HG03097 (cell line): ENCODE results near the gene POLH.
"Not testable (repeated sequence)": the region's sequence is repeated elsewhere in the genome, so short reads cannot be mapped to it uniquely, and the experiment has no call there.

Experiments used
- ATAC-seq: cut with Tn5 transposase; IDR thresholded peaks from one replicate; pipeline ENCODE4 v1.9.1; 2021; ENCODE audit not compliant: unreplicated experiment, low FRiP score

The POLH gene

DNA sequence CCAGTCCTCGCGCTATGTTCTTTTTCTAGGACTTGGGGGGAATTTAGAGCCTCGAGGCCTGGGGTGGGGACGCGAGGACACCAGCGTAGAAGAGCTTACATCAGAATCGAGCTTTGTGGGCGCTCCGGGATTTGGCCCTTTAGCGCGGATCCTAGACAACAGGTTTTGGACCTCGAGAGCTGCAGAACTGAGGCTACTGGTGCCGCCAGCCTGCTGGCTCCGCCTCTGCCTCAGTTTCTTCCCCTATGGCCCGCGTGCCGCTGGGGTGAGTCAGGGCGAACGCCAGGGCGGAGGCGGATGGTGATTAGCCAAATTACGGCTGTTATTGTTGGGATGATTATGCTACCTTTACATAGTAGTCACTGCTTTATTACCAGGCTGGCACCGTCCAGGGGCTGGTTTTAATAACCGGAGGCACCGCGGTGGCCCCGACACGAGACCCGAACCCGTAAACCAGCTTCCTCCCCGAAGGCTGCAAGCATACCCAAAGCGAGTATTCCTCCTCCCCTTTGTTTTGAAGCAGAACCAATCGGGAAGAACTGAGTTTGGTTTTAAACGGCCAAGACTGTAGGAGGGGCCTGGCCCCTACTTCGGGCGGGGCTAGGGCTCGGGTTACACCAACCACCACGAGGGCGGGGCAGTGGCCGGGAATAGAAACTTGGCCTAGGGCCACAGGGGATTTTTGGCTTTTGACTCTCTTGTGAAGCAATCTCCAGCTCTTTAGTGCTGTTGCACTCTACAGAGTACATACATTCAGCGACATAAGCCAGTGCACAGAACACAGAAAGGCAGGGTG lies 53.7 kb downstream of the POLH start:
- peak; percentile 63 for ATAC-seq

DNA sequence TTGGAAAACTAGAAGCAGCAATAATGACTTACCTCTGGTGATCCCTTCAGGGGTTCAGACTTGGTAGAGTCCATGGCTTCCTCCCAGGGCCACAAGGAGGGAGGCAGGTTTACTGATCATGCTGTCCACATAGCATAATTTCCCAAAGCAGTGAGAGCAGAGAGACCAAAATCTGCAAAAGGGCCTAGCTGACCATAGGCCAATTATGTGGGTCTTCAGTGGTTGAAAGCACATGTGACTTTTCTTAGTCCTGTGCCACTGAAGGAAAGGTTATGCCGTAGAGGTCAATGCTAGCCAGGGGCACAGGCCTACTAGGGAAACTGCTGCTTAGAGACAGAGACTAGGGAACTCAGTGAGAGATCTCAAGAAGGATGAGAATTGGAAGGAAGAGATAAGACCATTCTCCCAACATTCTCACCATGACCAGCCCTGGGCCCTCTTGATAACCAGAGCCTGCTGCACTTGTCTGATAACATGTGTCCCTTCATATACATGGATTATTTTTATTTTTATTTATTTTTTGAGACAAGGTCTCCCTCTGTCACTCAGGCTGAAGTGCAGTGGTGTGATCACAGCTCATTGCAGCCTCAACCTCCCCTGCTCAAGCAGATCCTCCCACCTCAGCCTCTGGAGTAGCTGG lies 55.1 kb downstream of the POLH start:
- ATAC-seq: no peak

DNA sequence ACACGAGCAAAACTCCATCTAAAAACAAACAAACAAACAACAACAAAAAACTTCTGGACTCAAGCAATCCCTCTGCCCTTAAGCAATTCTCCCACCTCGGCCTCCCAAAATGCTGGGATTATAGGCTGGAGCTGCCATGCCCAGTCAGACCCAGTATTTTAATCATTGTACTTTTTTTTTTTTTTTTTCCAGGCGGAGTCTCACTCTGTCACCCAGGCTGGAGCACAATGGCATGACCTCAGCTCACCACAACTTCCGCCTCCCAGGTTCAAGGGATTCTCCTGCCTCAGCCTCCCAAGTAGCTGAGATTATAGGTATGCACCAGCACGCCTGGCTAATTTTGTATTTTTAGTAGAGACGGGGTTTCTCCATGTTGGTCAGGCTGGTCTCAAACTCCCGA lies 57.0 kb downstream of the POLH start:
- ATAC-seq: not testable (repeated sequence)

DNA sequence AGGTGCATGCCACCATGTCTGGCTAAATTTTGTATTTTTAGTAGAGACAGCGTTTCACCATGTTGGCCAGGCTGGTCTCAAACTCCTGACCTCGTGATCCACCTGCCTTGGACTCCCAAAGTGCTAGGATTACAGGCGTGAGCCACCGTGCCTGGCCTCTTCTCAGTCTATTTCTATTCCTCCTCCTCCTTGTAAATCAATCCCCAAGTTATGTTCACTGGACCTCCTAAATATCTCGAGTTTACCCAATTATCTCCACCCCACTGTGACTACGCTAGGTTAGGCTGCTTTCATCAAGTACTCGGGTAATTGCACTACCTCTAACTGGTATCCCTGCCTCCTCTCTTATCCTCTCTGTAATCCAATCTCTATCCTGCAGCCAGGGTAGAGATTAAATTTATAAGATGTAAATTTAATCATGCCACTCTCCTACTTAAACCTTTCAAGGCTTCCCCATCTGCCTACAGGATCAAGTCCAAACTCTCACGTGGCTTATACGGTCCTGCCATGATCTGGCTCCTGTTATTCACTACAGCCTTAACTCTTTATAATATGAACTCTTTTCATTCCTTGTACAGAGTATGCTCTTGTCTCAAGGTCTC lies 58.8 kb downstream of the POLH start:
- ATAC-seq: no peak

DNA sequence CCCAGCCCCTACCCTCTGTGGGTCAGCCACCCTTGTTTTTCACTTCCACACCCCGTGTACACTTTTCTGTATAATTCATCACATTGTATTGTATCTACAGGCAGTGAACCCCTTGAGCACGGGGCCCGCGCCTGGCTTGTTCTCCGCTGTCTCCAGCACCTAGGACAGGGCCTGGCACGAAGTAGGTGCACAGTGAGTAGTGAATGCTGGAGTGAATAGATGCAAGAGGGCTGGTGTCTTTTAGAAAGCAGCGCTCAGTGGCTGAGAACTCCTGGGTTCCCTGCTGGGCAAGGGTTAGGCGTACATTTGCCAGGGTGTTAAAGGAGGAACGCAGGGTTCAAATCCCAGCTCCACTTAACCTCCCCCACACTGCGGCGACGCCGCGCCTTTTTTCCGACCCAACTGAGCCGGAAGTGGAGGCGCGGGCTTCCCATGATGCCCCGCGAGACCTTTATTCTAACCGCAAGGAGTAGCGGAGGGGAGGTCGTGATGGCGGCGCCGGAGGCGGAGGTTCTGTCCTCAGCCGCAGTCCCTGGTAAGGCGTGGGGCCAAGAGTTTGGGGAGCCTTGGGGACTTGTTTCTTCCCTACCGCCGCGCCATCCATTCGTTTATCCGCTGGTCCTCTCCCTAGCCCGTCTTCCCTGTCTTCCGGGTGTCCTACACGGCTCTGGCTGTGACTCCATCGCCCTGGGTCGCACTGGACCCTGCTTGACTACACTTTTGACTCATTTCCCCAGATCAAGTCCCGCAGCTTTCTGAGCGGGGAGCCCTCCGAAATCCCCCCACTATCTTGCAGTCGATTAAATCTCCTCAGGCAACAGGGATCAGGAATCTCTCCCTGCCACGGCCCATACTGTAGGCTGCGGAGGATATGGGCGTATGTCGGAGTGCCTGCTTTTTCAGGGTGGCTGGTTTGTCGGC lies 59.7 kb downstream of the POLH start, which contains the start of gene MAD2L1BP:
MAD2L1BP (plus strand) TSS at position 454 of the 921 bp plus-strand sequence; CDS start at position 490, 36 bp downstream.
- ATAC-seq: peak; percentile 65

DNA sequence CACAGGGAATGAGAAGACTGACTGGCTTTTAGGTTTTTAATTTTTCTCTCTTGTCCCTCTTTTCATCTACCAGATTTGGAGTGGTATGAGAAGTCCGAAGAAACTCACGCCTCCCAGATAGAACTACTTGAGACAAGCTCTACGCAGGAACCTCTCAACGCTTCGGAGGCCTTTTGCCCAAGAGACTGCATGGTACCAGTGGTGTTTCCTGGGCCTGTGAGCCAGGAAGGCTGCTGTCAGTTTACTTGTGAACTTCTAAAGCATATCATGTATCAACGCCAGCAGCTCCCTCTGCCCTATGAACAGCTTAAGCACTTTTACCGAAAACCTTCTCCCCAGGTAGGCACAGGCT lies 60.3 kb downstream of the POLH start:
- ATAC-seq: peak; percentile 11

DNA sequence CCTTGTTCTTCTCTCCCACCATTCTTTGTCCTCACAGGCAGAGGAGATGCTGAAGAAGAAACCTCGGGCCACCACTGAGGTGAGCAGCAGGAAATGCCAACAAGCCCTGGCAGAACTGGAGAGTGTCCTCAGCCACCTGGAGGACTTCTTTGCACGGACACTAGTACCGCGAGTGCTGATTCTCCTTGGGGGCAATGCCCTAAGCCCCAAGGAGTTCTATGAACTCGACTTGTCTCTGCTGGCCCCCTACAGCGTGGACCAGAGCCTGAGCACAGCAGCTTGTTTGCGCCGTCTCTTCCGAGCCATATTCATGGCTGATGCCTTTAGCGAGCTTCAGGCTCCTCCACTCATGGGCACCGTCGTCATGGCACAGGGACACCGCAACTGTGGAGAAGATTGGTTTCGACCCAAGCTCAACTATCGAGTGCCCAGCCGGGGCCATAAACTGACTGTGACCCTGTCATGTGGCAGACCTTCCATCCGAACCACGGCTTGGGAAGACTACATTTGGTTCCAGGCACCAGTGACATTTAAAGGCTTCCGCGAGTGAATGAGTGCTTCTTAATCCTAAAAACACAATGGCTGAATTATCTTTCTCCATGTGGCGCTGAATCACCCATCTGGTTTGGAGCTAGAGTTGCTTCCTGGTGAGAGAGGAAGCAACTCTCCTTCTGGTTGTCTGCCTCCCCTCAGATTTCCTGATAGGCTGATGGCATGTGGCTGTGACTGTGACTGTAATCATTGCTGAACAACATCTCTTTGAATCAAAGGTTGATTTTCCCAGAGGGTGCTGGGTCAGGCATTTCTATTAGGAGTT lies 64.2 kb downstream of the POLH start:
- ATAC-seq: no peak

DNA sequence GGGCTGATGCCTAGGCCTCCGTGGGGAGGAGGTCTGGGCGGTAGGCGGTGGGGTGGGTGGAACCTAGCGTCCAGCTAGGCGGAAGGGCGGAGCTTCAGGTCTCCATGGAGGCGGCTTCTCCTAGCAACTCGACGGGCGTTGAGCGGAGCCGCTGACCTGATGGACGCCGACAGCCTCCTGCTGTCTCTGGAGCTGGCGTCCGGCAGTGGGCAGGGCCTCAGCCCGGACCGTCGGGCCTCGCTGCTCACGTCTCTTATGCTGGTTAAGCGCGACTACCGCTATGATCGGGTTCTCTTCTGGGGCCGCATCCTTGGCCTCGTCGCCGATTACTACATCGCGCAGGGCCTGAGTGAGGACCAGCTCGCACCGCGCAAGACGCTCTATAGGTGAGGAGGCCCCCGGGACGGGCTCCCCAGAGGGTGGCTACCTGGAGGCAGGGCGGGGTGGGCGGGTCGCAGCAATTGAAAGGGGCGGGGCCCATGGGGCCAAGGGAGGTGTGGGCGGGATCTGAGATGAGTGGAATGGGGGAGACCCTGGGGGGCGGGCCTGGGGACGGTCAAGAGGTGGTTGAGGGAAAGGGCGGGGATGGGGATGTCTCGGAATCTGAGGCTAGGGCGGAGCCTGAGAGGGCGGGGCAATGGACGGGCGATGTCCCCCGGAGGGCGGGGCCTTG lies 69.1 kb downstream of the POLH start, which contains the start of gene RSPH9:
RSPH9 (plus strand) TSS at position 97 of the 673 bp plus-strand sequence; CDS start at position 160, 63 bp downstream.
- ATAC-seq: no peak

DNA sequence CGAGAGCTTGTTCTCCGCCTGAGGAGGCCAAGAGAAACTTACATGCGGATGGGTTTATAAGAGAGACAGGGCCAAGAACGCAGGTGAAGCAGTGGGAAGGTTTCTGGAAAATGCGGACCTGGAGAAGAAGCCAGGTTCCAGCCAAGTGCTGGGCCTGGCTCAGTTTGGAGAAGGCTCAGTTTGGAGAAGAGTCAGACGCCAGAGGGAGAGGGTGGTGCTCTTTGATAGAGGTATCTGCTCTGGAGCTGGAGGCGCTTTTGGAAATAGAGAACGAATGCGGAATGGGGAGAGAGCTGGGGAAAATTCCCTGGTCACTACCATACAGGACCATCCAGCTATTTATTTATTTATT lies 69.6 kb downstream of the POLH start:
- ATAC-seq: no peak

DNA sequence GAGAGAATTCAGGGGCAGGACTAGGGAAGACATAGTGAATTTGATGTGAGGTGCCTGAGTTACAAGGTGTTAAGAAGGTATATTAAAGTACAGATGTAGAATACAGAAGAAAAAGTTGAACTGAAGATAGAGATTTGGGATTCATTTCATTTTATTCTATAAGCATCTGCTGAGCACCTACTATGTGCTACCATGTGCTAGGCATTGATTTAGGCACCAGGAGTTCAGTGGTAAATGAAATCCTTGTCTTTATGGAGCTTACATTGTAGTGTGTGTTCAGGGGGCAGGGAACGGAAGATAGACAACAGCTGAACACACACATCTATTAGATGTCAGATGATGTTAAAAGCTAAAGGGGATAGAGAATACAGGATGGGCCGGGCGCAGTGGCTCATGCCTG lies 71.6 kb downstream of the POLH start:
- ATAC-seq: no peak

DNA sequence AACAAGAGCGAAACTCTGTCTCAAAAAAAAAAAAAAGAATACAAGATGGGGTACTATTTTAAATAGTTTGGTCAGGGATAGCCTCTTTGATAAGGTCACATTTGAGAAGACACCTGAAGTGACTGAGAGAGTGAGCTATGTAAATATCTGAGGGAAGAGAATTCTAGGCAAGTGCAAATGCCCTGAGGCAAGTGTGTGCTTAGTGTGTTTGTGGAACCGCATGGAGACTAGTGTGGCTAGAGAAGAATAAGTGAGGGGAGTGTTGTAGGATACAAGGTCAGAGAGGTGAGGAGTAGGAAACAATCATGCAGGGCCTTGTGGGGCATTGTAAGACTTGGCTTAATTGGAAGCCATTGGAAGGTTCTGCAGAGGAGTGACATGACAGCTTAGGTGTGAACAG lies 72.3 kb downstream of the POLH start:
- no peak for ATAC-seq

DNA sequence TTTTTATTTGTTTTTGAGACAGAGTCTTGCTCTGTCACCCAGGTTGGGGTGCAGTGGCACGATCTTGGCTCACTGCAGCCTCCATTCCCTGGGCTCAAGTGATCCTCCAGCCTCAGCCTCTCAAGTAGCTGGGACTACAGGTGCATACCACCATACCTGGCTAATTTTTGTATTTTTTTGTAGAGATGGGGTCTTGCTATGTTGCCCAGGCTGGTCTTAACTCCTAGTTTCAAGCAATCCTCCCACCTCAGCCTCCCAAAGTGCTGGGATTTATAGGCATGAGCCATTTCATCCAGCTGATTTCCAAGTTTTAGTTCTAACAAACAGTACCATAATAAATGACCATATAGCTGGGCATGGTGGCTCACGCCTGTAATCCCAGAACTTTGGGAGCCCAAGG lies 76.8 kb downstream of the POLH start:
- ATAC-seq: not testable (repeated sequence)

DNA sequence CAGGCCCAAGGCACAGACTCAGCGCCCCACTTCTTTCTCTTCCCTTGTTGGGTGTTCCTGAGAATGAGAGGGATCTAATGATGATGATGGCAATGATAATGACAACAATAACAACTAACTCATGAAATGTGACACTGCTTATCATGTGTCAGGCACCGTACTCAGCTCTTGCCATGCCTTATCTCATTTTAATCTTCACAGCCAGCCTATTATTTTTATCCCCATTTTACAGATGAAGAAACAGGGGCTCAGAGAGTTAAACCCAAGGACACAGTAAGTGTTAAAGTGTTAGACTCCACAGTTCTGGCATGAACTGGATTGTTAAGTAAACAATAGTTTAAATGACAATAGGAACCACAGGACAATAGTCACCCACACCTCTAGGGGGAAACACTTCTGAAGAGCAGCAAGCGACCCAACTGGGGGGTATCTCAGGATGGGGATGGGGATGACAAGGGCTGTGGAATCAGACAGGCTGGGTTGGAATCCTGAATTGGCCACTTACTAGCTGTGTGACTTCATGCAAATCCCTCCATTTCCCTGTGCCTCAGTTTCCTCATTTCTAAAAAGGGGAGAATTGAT lies 81.3 kb downstream of the POLH start:
- ATAC-seq: no peak

DNA sequence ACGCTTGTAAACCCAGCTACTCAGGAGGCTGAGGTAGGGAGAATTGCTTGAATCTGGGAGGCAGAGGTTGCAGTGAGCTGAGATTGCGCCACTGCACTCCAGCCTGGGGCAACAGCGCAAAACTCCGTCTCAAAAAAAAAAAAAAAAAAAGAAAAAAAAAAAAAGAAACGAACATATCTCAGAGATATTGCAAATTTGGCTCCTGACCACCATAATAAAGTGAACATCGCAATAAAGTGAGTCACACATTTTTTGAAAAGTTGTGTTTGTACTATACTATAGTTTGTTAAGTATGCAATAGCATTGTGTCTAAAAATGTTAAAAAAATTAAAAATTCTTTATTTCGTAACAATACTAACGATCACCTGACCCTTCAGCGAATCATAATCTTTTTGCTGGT lies 82.2 kb downstream of the POLH start:
- no peak for ATAC-seq

DNA sequence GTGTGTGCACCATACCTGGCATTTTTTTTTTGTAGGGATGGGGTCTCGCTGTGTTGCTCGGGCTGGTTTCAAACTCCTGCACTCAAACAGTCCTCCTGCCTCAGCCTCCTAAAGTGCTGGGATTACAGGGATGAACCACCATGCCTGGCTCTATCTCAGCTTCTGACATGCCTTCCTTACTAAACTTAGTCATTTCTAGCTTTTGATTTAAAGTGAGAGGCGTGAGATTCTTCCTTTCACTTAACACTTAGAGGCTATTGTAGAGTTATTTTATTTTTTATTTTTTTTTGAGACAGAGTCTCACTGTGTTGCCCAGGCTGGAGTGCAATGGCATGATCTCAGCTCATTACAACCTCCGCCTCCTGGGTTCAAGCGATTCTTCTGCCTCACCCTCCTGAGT lies 87.0 kb downstream of the POLH start:
- not testable (repeated sequence) for ATAC-seq
